Spleen (tissue), 11 donors: ENCODE results near the gene CLIC6. TPM values are rescaled to one million over a fixed set of nuclear protein-coding genes. Genes with fewer than 3 reads are reported as not detected.

Source experiments
- DNase-seq: peaks from one replicate; pipeline ENCODE4 v3.0.0-alpha.2; 2020
- H3K27ac ChIP-seq, 8 donors: fragments of 200-600 bp; sonication (generic) in 7 of 8; 1 replicate in 4 of 8; 2 replicates in 4 of 8; pipeline versions ENCODE4 v1.5.0 to v1.8.0; 2016 to 2021; ENCODE audit warnings: inconsistent platforms in 4 of 8, mild to moderate bottlenecking in 4 of 8, moderate library complexity in 1 of 8
- H3K27me3 ChIP-seq, 7 donors: fragments of 200-600 bp; sonication (generic) in 6 of 7; replicated peaks in 1 of 7; 1 replicate in 4 of 7; 2 replicates in 3 of 7; pipeline versions ENCODE4 v1.5.0 to v1.8.0; 2016 to 2021; ENCODE audit warnings: inconsistent platforms in 3 of 7, mild to moderate bottlenecking in 1 of 7
- H3K36me3 ChIP-seq, 6 donors: fragments of 200-600 bp; sonication (generic) in 5 of 6; 1 replicate in 4 of 6; 2 replicates in 2 of 6; pipeline versions ENCODE4 v1.5.0 to v1.8.0; 2016 to 2021; ENCODE audit warnings: inconsistent platforms in 2 of 6
- H3K4me1 ChIP-seq, 6 donors: fragments of 200-600 bp; sonication (generic) in 5 of 6; 1 replicate in 3 of 6; 2 replicates in 3 of 6; pipeline versions ENCODE4 v1.5.0 to v1.8.0; 2016 to 2021; ENCODE audit warnings: inconsistent platforms in 3 of 6
- H3K4me3 ChIP-seq, 8 donors: fragments of 200-600 bp; sonication (generic) in 7 of 8; 1 replicate in 4 of 8; 2 replicates in 4 of 8; pipeline versions ENCODE4 v1.5.0 to v1.8.0; 2016 to 2021; ENCODE audit warnings: inconsistent platforms in 4 of 8, mild to moderate bottlenecking in 4 of 8, moderate library complexity in 2 of 8
- H3K9me3 ChIP-seq, 8 donors: fragments of 200-600 bp; sonication (generic) in 7 of 8; 1 replicate in 4 of 8; 2 replicates in 4 of 8; pipeline versions ENCODE4 v1.5.0 to v1.8.0; 2016 to 2021; ENCODE audit warnings: inconsistent platforms in 4 of 8
- POLR2A ChIP-seq, 3 donors: fragments of 450-650 bp; IDR thresholded peaks; one replicate each; pipeline ENCODE4 v1.5.1; 2017; ENCODE audit warnings: antibody characterized with exemption in 3 of 3, mild to moderate bottlenecking in 1 of 3
- POLR2AphosphoS5 ChIP-seq, 3 donors: sonication (generic); formaldehyde crosslinking; IDR thresholded peaks; one replicate each; pipeline ENCODE4 v1.5.1; 2017; ENCODE audit warnings: antibody characterized with exemption in 3 of 3
- WGBS, 5 donors: extraction: QIAGEN DNeasy Blood & Tissue Kit in 3 of 5; methylation state at CpG; one replicate each; pipeline versions ENCODE4 v1.1.5 to v1.1.7; 2013 to 2018; 5-methylcytosine and 5-hydroxymethylcytosine counted together
- intact Hi-C: fragments of 100-400 bp; cut with DNase I; formaldehyde crosslinking; loops from one replicate; pipeline ENCODE4 v1.15.0; 2023; ENCODE audit warnings: low total_unique reads
- polyA plus RNA-seq, 3 donors: library from polyadenylated mRNA; stranded (reverse); fragments of 200-250 nt; gene quantifications; one replicate each; pipeline ENCODE4 v1.2.1, GENCODE V29; 2013
- total RNA-seq, 7 donors: library from RNA; depleted of rRNA in 3 of 7; stranded (reverse); fragments of >200 nt in 3 of 7; fragmentation: NEBNext Ultra II Directional in 4 of 7; extraction: Animal tissue kit (Norgen Biotek cat#: 25700) in 4 of 7; gene quantifications; one replicate each; pipeline versions ENCODE4 v1.1.0 to v1.2.1, GENCODE V29; 2016 to 2021
- TF ChIP-seq, protein P1 (sequence below), 11 experiments: fragments of 200-600 bp in 7 of 11; fragments of 450-650 bp in 4 of 11; sonication (generic) in 4 of 11; IDR thresholded peaks in 8 of 11; conservative IDR thresholded peaks in 3 of 11; 1 replicate in 7 of 11; 2 replicates in 4 of 11; pipeline versions ENCODE4 v1.4.0 to v1.8.0; 2016 to 2021; ENCODE audit warnings: antibody characterized with exemption in 11 of 11, inconsistent platforms in 4 of 11, mild to moderate bottlenecking in 1 of 11
- donor health status: healthy with polysubstance abuse.
- donor health status: DM: no; HTN: no; CAD: no; lungs with moderate emphysema.
- donor health status: DM: no; HTN: no; CAD: no.
- donor health status: Bipolar disorder and iron deficiency.
- donor health status: healthy.
- donor health status: DM: no; HTN: no; CAD: no.
- donor health status: DM: yes; HTN: yes; CAD: no.

CLIC6 gene
- total and polyA plus RNA-seq, 10 donors, result 0.93 to 1.9 (median 1.2) TPM

DNA sequence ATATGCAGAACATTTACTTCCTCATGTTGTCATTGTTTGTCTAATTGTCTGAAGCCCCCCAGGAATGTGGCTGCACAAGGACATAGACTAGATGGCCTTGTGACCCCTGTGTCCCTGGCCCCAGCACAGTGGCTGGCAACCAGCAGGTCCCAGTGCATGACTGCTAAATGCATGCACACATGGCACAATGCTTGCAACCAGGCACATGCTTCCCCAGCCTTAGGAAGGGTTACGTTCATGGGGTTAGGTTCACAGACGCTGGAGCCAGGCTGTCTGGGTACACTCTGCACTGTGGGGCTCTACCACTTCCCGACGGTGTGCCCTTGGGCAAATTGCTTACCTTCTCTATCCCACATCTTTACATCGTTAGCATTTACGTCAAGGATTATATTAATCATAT lies 21.2 kb upstream of the CLIC6 start:
- no peak for DNase-seq

DNA sequence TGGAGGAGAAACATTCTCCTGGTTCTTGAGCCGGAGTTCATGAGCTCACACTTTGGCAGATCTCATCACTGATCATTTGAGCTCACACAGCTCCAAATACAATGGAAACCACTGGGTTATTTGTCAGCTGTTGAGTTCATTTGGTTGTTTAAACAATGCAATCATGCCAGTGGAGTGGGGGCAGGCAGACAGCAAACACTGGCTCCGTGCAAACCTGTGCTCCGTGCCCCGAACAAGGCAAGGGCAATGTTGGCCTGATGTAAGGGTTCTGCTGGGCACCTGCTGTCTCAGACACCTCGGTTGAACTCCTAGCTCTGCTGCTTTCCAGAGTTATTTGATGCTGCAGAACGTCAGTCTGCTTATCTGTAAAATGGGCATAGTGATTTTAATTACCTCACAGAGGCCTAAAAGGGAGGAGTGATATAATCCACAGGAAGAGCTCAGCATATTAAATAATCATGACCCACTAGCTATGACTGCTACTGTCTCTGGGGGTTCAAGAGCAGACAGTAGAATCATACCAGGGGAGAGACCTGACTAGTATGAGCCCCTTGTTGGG lies 20.0 kb upstream of the CLIC6 start:
- TF ChIP-seq POLR2AphosphoS5 (IDR thresholded peaks at IDR 0.05) (no peak), POLR2A (IDR thresholded peaks at IDR 0.05) (no peak)
- TF ChIP-seq, protein P1, sequence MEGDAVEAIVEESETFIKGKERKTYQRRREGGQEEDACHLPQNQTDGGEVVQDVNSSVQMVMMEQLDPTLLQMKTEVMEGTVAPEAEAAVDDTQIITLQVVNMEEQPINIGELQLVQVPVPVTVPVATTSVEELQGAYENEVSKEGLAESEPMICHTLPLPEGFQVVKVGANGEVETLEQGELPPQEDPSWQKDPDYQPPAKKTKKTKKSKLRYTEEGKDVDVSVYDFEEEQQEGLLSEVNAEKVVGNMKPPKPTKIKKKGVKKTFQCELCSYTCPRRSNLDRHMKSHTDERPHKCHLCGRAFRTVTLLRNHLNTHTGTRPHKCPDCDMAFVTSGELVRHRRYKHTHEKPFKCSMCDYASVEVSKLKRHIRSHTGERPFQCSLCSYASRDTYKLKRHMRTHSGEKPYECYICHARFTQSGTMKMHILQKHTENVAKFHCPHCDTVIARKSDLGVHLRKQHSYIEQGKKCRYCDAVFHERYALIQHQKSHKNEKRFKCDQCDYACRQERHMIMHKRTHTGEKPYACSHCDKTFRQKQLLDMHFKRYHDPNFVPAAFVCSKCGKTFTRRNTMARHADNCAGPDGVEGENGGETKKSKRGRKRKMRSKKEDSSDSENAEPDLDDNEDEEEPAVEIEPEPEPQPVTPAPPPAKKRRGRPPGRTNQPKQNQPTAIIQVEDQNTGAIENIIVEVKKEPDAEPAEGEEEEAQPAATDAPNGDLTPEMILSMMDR (IDR thresholded peaks at IDR 0.05 in 8 of 11, conservative IDR thresholded peaks at IDR 0.05 in 3 of 11), result no peak
- Histone ChIP-seq H3K36me3 (no peaks in the 10 kb centered on the region), H3K4me1 (no peaks in the 10 kb centered on the region), H3K27me3 (peaks cover 0 to 22% (median 0%) of the 10 kb centered on the region in 7 donors), H3K9me3 (peaks cover 0 to 27% (median 11%) of the 10 kb centered on the region in 8 donors), H3K27ac (no peak overlapping the region), H3K4me3 (no peak overlapping the region)
- no peak for DNase-seq
- WGBS, 5 donors, result 60 to 87% (median 83%) methylated on average over 3 to 6 of the region's 6 CpGs
- intact Hi-C loops, result no loop called here

More for the DNA sequence above, 21.2 kb upstream of the CLIC6 start:
- Histone ChIP-seq H3K27me3 (peaks cover 0 to 16% (median 0%) of the 10 kb centered on the region in 7 donors), H3K36me3 (no peaks in the 10 kb centered on the region), H3K4me3 (no peak overlapping the region), H3K4me1 (peaks cover 0 to 2% (median 0%) of the 10 kb centered on the region in 6 donors), H3K27ac (no peak overlapping the region), H3K9me3 (peaks cover 0 to 20% (median 11%) of the 10 kb centered on the region in 8 donors)
- intact Hi-C loops, result no loop called here
- 55 to 81% (median 77%) methylated on average over 6 of the region's 6 CpGs for WGBS, 5 donors
- TF ChIP-seq POLR2A (IDR thresholded peaks at IDR 0.05) (no peak), POLR2AphosphoS5 (IDR thresholded peaks at IDR 0.05) (no peak)
- TF ChIP-seq, protein P1 (IDR thresholded peaks at IDR 0.05 in 8 of 11, conservative IDR thresholded peaks at IDR 0.05 in 3 of 11), result no peak

DNA sequence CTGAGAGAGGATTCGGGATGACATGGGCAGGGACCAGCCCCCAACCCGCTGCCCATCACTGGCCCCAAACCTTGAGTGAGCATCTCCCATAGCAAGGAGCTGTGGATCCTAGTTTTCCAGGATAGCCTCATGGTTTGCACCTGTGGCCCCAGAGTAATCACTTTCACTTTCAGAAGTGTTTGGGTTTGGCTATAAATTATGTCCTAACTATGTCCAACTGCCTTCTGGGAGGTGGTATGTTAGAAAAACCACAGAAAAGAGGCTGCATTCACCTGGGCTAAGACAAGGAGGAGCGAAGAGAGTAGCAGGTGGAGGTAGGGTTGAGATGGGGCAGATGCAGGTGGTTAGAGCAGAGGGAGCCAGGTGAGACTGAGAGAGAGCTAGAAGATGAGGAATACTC lies 19.4 kb upstream of the CLIC6 start:
- Histone ChIP-seq H3K36me3 (no peaks in the 10 kb centered on the region), H3K27me3 (peaks cover 0 to 22% (median 0%) of the 10 kb centered on the region in 7 donors), H3K4me3 (no peak overlapping the region), H3K9me3 (peaks cover 0 to 27% (median 11%) of the 10 kb centered on the region in 8 donors), H3K4me1 (no peaks in the 10 kb centered on the region), H3K27ac (no peak overlapping the region)
- DNase-seq, result no peak
- intact Hi-C loops, result no loop called here
- WGBS, 5 donors, result 78 to 91% (median 85%) methylated on average over 3 of the region's 3 CpGs
- TF ChIP-seq POLR2AphosphoS5 (IDR thresholded peaks at IDR 0.05) (no peak), POLR2A (IDR thresholded peaks at IDR 0.05) (no peak)
- TF ChIP-seq, protein P1 (IDR thresholded peaks at IDR 0.05 in 8 of 11, conservative IDR thresholded peaks at IDR 0.05 in 3 of 11), result no peak

DNA sequence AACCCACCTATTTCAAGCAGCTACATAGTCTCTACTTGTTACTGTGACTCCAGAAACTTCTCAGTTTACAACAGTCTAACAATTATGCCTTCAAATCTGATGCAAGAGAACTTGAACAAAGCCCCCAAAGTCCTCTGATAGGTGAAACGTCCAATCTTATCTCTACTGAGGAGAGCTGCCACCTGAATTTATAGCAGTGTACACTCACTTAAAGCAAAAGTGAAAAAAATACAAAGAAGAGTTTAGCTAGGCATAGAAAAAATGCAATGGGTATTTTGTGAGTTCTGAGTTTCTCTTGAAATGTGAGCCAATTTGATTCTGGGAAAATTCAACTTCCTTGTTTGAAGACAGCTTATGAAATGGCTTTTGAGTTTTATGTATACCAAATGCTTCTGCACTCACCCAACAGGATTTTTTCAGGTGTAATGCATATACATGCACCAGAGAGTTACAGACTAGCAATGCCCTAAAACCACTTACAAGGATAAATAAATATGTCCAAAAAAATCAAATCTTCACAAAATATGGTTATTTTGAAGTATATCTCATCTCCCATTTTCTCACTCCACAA lies 17.8 kb upstream of the CLIC6 start:
- H3K9me3 ChIP-seq, result peaks cover 0 to 27% (median 11%) of the 10 kb centered on the region in 8 donors
- DNase-seq, result no peak
- H3K27me3 ChIP-seq, result peaks cover 0 to 26% (median 0%) of the 10 kb centered on the region in 7 donors
- intact Hi-C loops, result no loop called here
- TF ChIP-seq, protein P1 (IDR thresholded peaks at IDR 0.05 in 8 of 11, conservative IDR thresholded peaks at IDR 0.05 in 3 of 11), result no peak
- TF ChIP-seq POLR2AphosphoS5 (IDR thresholded peaks at IDR 0.05) (no peak), POLR2A (IDR thresholded peaks at IDR 0.05) (no peak)
- no peak overlapping the region for H3K4me3 ChIP-seq
- no peaks in the 10 kb centered on the region for H3K4me1 ChIP-seq
- no peaks in the 10 kb centered on the region for H3K36me3 ChIP-seq
- H3K27ac ChIP-seq, result no peak overlapping the region
- WGBS, 5 donors, result 24 to 46% (median 38%) methylated on average over 1 of the region's 1 CpG
